GM18873 (cell line): ENCODE measurements around the gene SPRING1.
"Not testable (repeated sequence)": the region's sequence is repeated elsewhere in the genome, so short reads cannot be mapped to it uniquely, and the experiment has no call there.

Experiments
- ATAC-seq: cut with Tn5 transposase; IDR thresholded peaks from one replicate; pipeline ENCODE4 v1.9.1; 2021; ENCODE audit warnings: mild to moderate bottlenecking, moderate library complexity, moderate number of reproducible peaks; ENCODE audit not compliant: unreplicated experiment, low FRiP score

Gene SPRING1

GRCh38 chr12:116744766-116745165 is 6.9 kb upstream of the SPRING1 start:
- no peak for ATAC-seq

GRCh38 chr12:116742787-116743186 is 4.9 kb upstream of the SPRING1 start:
- ATAC-seq: not testable (repeated sequence)

DNA sequence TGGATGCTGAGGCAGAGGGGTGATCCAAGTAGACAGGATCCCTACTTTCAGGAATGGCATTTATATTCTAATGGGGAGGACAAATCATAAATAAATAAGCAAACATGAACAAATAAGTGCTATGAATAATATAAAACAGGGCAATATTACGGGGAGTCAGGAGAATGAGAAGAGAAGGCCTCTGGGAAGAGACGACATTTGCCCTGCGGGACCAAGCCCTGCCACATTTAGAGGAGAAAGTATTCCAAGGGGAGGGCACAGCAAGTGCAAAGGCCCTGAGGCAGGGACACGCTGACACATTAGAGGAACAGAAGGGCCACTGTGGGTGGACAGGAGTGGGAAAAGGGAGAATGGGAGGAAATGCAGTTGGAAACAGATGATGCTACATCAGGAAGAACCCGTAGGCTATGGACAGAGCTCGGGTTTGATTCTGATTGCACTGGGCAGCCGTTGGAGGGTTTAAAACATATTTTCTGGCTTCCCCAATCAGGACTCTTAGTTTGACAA is 1.6 kb upstream of the SPRING1 start:
- no peak for ATAC-seq

GRCh38 chr12:116736962-116737773 is 701 bp downstream of the SPRING1 start:
- no peak for ATAC-seq

- ATAC-seq: no peak
These were observed 1.8 kb downstream of the SPRING1 start for GRCh38 chr12:116735951-116736599.

- ATAC-seq: no peak
These were observed 2.8 kb downstream of the SPRING1 start for GRCh38 chr12:116735084-116735483.

- ATAC-seq: no peak
These were observed 3.6 kb downstream of the SPRING1 start for GRCh38 chr12:116734156-116734768.

GRCh38 chr12:116731801-116732200 is 6.1 kb downstream of the SPRING1 start:
- no peak for ATAC-seq

DNA sequence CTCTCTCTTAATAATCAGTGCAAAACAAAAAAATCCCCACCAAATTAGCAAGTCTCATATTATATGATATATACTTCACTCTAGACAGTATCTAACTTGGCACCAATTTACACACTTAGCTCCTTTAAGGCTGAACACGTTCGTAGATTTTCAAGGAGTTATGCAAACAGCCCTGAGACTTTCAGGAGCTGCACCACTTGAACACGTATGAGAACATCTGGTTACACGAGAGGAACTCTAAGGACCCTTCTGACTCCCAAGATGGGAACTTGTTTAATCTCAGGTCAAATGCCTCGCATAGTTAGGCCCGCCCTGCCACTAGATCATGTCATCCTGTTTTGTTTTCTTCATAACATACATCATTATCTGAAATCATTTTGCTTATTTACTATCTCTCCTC is 10.0 kb downstream of the SPRING1 start:
- no peak for ATAC-seq

- ATAC-seq: no peak
These were observed 10.6 kb downstream of the SPRING1 start for GRCh38 chr12:116727261-116727660.

DNA sequence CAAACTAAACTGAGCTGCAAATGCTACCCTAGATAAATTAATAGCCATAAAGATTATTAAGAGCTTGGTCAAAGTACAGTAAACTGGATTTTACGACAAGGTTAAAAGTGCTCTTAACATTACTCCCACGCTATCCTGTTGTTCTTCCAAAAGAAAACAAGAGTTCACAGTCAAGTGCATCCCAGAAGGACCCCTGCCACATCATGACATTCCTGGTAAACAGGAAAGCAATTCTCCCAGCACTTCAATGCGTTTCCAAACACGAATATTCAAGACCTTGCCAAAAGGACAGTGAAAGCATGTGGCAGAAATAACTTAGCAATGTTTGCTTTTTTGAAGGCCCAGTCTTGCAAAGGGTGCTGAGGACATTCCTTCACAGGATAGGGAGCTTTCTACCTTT is 11.2 kb downstream of the SPRING1 start:
- ATAC-seq: no peak

- ATAC-seq: no peak
These were observed 15.6 kb downstream of the SPRING1 start for GRCh38 chr12:116722245-116722644.

DNA sequence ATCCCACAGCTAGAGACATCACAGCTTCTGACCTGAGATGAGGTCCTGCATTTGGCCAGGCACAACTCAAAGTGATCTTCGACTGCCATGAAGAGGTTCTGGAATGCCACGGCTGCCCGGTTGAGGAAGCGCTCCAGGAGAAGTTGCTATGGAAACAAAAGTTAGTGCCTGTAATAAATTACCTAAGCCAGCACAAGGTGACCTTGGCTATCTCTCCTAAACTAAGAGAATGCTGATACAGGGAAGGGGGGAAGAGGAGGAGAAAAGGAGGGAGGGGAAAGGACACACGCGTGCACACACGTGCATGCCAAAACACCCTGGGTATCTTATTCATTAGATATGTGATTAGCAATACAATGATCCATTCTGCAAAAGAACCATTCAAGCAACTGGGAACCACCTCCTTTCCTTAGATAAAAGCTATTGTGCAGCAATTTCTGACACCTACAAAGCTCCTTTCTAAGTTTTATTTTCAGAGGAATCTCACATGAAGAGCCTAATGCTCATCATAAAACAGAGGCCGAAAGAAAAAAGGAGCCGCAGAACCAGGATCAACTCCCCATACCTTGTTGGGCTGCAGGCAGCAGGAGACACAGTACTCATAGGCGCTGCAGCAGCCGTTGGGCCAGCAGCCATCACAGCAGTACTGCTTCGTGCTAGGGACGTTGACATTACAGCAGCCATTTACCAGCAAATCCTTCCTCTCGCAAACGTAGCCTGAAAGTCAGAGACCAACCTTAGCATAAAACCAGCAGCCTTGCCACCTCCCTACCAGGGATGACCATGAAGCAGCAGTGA is 17.9 kb downstream of the SPRING1 start:
- no peak for ATAC-seq

- no peak for ATAC-seq
These were observed 19.0 kb downstream of the SPRING1 start for GRCh38 chr12:116718655-116719454.

DNA sequence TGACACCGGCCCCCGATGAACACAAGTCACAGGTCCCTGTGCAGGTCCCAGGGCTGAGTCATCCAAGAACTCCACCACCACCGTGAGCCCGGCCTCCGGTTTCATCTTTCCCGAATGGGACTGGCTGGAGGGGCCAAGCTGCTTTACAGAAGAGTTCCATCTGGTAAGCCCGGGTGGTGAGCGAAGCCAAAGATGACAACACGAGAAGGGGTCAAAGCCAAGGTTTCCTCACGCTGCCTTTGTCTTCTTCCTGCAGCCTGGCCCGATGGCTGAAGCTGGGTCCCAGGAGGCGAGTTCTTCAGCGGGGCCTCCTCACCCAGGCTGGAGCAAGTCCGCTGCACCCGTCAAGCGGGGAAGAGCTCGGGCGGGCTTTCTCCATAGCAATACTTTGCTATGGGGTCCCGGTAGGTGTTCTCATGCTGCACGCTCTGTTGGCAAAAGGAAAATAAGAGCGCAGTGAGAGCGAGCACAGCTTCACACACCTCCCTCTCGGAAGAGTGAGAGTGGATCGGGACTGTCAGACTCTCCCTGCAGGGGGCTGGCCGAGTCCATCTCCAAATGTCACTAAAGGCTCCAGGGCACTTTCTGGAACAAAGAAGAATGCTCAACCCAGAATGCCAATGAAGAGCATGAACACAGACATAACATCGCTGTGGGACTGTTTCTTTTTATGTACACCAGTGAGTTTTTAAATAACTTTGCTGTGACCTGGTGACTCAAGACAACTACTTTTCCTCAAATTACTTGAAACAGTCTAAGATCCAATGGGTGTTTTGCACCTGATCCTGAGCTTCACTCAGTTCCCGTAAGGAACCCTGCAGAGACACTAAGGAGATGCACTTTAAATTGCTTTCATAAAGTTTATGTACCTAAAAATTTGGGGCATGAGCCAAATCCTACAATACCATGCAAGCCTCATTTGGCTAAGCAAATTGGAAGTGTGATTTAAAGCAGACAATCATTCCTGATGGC is 20.1 kb downstream of the SPRING1 start:
- no peak for ATAC-seq

GRCh38 chr12:116714175-116714574 is 23.7 kb downstream of the SPRING1 start:
- no peak for ATAC-seq

DNA sequence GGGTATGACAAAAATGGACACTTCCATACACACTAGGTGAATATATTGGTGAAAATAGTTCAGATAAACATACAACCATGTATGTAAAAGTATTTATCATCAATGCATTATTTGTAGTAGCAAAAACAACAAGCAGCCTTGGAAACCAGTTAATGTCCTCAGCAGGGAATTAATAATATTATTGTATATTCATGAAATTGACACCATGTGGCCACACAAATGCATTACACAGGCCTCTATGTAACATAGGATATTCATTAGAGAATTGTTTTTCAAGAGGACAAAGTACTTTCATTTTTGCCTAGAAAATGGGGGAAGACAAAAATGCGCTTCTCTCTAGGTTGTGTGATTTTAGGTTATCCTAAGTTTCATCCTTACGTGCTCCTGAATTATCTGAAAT is 24.3 kb downstream of the SPRING1 start:
- ATAC-seq: no peak

DNA sequence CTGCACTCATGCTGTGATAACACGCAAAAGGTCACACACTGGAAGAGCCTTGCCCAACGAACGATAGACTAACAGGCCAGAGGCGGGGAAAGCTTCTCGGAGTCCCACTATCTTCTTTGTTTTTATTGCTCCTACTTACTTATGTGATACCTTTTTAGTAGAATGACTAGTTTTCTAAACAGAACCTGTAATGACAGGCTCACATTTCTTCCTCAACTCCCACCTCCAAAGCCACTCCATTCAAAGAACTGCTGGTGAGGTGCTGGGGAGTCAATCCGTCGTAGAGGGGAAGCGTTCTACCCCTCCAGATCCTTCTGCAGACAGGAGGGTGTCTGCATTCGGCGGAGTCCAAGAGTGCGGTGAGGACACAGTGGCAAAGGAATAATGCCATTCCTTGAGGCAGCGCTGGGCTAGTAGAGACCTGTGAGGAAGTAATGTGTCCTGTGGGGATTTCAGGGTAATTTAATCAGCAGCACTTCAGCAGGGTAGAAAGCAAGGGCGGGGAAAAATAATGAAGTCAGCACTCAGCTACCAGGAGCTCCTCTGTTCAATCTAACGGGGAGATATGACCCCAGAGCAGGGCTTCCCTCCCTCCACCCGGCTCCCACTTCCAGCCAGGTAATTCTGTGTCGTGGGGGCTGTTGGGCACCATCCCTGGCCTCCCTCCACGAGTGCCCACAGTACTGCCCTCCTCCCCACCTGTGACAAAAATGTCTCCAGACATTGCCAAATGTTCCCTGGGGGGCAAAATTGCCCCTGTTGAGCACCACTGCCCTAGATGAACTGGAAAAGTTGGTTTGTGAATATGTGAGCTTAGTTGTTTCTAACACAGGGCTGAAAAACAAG is 25.2 kb downstream of the SPRING1 start:
- no peak for ATAC-seq
